C4-2B (cell line): Measurements from ENCODE around the gene FOXO3.
A peak's percentile ranks its signal among the peaks of the same experiment; 100 is the strongest.

ENCODE experiments used
- H3K27ac ChIP-seq: fragments of 450-650 bp; 2 replicates; pipeline ENCODE4 v1.5.1; 2017
- ZFX ChIP-seq: fragments of 450-650 bp; IDR thresholded peaks from 2 replicates; pipeline ENCODE4 v1.6.1; 2017
- TF ChIP-seq, protein P1 (sequence below): fragments of 450-650 bp; conservative IDR thresholded peaks from 2 replicates; pipeline ENCODE4 v1.5.1; 2017; ENCODE audit warnings: mild to moderate bottlenecking

Gene FOXO3

GRCh38 chr6:108546079-108547049 lies 14.4 kb upstream of the FOXO3 start:
- no peak overlapping the region for H3K27ac ChIP-seq
- TF ChIP-seq, protein P1, sequence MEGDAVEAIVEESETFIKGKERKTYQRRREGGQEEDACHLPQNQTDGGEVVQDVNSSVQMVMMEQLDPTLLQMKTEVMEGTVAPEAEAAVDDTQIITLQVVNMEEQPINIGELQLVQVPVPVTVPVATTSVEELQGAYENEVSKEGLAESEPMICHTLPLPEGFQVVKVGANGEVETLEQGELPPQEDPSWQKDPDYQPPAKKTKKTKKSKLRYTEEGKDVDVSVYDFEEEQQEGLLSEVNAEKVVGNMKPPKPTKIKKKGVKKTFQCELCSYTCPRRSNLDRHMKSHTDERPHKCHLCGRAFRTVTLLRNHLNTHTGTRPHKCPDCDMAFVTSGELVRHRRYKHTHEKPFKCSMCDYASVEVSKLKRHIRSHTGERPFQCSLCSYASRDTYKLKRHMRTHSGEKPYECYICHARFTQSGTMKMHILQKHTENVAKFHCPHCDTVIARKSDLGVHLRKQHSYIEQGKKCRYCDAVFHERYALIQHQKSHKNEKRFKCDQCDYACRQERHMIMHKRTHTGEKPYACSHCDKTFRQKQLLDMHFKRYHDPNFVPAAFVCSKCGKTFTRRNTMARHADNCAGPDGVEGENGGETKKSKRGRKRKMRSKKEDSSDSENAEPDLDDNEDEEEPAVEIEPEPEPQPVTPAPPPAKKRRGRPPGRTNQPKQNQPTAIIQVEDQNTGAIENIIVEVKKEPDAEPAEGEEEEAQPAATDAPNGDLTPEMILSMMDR = no peak
- TF ChIP-seq ZFX = no peak

DNA sequence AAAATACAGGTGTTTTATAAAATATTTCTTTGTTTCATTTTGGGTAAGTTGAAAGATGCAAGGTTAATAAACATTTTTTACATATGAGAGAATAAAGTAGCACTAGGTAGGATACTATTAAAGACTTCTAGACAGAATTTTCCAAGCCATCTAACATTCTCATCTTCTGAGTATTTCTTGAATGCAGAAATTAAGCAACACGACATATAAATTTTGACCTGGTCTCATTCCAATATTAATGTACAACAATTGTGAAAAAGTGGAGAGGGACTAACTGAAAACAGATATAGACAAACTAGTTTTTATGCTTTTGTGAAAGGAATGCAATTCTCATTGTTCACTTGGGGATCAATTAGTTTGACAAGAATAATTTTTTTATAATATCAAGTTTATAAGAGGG lies 11.5 kb upstream of the FOXO3 start:
- TF ChIP-seq, protein P1 = no peak
- TF ChIP-seq ZFX = no peak
- H3K27ac ChIP-seq = no peak overlapping the region

DNA sequence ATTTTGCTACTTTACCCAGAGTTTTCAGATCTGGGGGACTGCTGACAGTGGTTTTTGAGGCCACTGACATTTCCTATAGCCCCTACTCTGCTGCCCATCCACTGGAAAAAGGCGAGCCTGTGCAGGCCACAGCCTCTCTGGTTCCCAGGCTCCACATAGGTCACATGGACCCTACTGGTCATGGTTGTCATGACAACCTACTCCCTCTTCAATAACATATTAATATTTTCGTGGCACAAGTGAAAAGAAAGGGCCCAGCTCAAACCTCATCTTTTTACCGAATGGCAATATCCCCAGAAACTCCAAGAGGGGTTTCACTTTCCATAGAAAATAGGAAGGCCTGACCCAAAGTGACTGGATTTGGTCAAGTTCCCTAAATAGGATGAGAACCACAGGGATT lies 11.0 kb upstream of the FOXO3 start:
- TF ChIP-seq ZFX = no peak
- TF ChIP-seq, protein P1 = no peak
- no peak overlapping the region for H3K27ac ChIP-seq

DNA sequence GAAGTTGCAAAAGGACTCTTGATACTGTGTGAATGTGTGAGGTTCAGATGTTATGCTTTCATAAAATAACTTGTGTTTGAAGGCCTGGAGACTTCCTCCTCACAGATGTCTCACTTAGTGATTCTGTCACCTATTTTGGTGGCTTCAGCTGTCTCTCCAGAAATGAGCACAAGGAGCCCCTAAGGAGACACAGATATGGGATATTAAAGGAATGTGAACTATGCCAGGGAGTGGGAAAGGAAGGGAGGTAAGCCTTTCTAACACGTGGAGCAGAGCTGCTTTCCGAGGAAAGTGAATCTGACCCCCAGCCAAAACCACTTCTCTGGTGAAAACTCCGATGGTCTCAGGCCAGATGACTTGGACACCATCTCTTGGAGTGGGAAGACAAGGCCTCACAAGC lies 10.5 kb upstream of the FOXO3 start:
- TF ChIP-seq, protein P1 = no peak
- no peak for TF ChIP-seq ZFX
- no peak overlapping the region for H3K27ac ChIP-seq

GRCh38 chr6:108555399-108556052 lies 5.2 kb upstream of the FOXO3 start:
- no peak for TF ChIP-seq ZFX
- TF ChIP-seq, protein P1 = no peak
- H3K27ac ChIP-seq = no peak overlapping the region

DNA sequence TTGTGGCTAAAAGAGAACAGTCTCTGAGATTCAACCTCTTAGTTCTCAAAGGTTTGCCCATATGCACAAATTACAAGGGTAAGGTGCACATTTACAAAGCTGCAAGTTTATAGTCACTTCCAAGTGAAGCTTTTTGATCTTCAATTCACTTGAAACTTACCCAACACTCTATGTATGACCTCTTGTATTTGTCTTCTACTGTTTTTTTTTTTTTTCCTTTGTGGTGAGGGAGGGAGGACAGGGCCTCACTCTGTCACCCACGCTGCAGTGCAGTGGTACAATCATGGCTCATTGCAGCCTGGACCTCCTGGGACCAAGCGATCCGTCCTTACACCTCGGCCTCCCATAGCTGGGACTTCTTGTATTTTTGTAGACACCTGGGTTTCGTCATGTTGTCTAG lies 4.5 kb upstream of the FOXO3 start:
- no peak overlapping the region for H3K27ac ChIP-seq
- TF ChIP-seq, protein P1 = no peak
- no peak for TF ChIP-seq ZFX

GRCh38 chr6:108556866-108557493 lies 3.7 kb upstream of the FOXO3 start:
- no peak for TF ChIP-seq ZFX
- TF ChIP-seq, protein P1 = no peak
- H3K27ac ChIP-seq = peak overlapping the region; percentile 94
